ENCODE data around the gene HAND2.

Gene HAND2

DNA sequence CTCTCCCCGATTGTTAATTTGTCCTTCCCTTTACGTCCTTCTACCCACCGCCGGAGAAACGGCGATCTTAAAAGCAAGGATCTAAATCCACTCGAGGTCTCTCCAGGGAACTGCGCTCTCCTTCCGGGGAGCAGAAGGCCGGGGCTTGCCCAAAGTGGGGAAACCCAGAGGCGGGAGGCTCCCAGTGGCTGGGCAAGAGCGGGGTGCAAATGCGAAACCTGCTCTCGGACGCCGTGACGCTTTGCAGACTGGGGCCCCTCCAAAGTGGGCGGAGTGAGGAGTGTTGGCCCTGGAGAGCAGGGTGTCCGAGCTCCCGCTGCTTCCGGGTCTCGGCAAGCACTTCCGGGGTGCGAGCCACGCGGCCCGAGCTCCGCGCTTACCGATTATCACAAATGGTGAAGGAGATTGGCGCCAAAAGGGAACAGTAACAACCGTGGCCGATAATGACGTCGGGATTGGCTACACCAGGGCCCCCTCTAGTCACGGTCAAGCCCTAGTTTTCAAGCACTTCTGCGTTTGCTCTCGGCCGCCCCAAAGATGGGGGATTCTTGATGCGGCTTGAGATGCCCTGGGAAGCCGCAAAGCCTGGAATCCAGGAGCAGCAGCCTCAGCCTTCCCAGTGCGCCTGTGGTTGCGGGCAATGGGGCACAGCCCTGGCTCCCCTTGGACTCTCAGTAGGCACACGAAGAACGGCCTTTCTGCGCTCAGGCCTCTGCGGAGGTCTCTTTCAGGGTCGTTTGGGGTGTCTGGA, 29.0 kb downstream of the HAND2 start:
- no peak for DNase-seq

DNA sequence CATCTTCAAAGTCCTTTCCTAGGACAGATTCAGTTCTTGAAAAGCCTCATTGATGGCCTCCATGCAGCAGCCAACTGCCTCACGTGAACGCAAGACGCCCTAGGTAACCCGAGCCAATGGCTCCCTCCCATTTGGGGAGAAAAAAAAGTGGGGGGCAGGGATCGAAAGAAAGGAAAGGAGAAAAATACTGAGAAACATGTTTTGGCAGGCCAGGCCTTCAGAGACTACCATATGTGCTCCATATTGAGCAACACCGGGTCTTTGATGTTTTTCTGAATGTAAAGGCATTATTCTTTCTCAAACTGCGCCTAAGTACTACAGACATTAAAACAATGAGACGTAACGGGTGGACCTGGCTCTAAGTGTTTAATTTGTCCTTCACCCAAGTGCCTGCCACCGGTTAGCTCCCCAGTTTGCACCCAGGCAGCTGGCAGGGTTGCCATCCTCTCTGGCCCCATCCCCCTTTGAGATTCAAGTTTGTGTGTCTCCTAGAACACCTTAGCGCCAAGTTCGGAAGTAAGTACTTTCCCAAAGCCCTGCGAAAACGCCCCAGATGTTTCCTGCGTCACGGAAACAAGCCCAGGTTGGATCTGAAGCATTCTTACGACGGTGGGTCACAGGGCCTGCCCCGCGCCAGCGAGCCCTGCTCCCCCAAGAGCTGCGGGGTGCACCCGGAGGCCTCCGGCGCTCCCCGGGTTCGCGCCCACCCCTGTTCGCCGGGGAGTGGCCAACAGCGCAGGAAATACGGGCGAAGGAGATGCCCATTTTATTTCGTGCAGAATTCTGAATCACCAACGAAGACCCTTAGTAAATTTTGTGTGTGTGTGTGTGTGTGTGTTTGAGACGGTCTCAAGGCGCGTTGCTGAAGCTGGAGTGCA, 30.1 kb downstream of the HAND2 start:
- DNase-seq: no peak

DNA sequence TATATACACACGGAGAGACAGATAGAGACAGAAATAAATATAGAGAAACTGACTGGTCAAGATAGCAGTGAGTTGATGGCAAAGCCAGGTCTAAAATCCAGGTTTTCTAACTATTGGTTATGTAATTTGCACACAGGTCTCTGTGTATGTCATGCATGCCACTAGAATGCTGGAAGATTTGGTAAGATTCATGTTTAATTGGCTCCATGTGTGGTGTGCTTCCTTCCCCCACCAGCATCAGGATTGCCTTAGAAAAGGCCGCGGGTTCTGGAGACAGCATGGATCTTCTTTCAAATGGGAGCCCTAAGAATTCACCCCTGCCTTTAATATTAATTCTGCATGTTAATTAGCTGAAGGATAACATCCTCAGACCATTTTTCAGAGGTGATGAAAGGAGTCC, 31.3 kb downstream of the HAND2 start:
- peak; percentile 67 for DNase-seq

DNA sequence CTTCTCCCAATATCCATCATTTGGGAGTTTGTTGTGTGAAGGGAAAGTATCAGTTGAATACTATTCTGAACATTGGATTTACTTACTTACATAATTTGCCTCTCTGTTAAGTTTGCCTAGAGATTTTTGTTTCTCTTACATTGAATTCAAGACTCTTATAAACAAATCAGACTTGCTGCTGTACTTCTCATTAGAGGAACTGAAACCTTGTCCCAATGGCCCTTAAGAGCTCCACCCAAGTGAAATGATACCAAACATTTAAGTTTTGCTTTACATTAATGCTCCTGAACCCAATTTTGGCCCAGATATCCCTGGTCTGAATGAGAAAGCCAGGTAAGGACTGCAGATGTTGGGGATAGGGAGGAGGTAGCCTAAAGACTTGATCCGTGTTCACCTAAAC, 32.0 kb downstream of the HAND2 start:
- DNase-seq: no peak

DNA sequence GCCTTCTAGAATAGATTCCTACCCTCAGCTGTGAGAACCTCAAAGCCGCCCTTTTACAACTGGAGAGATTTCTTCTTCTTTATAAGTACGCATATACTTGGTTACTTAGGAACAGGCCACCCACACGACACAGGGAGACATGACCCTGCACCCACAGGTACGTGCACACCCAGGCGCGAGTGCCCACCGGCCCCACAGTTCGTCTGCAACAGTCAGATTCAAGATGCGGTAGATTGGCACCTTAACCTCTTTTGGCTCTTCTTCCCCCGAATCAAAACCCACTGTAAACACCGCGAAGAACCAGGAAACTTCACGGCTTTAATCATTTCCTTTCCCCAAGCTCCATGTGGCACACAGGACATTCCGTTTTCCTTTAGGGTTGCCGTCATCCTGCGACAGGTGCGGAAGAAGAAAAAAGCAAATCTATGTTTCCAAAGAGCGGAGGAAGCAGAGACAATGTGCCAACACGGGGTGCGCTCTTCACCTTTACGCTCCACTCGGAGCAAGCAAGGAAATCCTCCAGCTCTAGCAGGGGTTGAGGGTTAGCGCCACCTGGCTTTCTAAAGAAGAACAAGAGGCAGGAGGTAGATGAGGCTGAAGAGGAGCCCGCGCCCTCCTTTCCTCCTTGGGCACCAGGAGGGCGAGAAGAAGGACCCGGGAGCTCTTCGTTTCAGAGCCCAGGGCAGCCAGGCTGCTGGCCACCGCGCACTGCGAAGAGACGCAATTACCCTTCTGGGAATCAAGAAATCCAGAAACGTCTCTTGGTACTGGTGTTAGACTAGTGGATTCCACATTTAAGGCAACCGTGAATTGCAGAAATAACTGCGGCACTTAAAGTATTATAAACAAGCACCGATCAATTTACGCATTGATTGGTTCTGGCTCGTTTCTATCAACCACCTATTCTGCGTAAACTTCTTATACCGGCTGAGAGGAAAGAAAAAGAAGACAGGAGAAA, 35.7 kb downstream of the HAND2 start:
- DNase-seq: peak; percentile 68

DNA sequence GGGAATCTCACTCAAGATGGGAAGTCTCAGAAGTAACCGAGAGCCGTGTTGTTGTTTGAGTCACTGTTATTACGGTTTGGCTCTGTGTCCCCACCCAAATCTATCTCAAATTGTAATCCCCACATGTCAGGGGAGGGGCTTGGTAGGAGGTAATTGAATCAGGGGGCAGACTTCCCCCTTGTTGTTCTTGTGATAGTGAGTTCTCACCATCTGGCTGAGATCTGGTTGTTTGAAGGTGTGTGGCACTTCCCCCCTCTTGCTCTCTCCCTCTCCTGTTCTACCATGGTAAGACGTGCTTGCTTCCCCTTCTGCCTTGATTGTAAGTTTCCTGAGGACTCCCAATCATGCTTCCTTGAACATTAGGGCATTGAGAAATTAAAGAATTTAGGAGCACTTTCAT, 37.0 kb downstream of the HAND2 start:
- DNase-seq: no peak

DNA sequence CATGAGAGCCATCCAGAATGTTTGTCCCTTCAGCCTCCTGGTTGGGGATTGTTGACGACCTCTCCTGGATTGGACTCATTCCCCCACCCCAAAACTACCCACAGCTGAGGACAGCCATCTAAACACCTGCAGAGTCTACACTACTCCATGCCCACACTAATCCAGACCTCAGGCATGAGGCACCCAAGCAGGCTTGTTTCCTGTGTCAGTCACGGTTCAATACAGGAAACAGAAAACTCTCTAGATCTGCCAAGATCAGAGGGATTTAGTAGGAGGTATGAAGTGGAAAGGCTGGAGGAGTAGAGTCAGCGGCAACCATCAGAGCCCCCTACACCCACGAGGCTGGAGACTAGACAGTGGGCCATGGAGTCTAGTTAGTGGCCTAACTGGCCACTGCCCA, 37.7 kb downstream of the HAND2 start:
- no peak for DNase-seq

DNA sequence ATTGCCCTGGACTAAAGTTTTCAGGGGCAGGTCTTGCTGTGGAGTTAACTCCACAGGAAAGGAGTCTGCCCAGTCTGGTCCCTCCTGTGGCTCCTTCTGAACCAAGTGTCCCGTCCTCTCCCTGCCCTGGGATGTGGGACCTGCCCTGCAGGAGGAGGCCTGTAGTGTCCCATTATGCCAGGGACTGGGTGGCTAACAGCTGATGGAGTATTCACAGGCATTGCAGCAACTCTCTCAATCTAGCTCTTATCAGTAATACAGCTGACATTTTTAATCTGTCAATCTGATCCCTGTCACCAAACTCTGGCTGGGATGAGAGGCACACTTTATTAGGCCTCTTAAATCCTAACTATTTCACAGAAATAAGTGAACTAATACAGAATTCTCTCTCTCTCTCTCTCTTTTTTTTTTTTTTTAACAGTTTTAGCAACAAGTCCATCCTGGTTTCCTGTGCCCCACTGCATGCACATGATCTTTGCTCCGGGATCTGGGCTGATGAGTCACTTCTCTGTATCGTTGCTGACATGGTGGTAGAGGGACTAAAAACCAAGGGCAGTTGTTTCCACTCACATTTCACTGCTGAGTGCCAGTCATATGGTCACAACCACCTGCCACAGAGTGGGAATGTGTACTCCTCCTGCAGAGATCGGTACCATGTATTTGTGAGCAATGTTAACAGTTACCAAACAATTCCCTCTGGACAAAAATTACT, 39.1 kb downstream of the HAND2 start:
- peak; percentile 60 for DNase-seq

DNA sequence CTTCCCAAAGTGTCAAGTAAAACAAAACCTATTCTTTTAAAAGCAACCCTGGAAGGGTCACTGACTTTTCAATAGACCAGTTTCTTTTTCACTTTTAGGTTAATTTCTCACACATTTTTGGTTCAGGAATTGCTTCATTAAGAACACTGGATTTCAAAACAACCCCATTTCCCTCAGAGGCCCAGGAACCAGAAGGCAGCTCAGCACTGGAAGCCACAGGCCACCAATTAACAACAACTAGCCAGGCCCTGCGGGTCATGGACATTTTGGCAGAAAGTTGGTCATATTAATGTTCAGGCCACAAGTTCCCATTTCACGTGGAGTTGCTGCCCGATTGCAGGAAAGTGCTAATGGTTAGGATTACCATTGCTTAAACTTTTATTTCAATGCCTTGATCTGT, 39.8 kb downstream of the HAND2 start:
- DNase-seq: no peak

DNA sequence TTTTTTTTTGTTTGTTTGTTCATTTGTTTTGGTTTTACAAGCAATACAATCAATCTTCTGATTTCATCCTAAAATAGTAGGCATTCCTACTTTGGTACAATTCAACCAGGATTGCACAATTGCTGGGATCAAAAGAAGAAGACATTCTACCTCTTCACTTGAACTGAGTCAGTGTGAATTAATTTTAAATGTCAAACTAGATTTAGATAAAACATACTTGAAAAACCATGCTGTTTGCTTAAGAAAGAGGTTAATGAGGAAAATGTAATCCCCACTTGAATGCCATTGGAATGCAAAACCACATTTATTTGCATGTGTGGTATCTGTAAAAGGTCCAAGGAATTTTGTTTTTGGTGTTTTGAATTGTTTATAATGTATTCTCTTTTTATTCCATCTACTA, 40.5 kb downstream of the HAND2 start:
- DNase-seq: peak; percentile 90

DNA sequence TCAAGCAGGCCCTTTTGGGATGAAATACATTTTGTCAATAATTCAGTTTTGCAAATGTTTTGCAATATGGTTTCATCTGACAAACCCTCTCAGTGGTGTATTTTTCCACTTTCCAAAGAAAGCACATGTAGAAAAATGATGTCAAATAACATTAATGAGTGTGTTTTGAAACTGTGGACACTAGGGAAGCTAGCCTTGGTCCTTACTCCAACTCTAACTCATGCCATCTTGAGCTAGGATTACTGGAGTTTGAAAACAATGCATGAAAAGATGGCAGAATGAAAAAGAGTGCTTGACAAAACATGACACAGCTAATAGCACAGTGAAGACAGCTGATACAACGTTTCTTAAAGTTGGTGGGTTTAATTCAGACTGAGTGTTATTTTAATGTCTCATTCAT, 41.4 kb downstream of the HAND2 start:
- no peak for DNase-seq

DNA sequence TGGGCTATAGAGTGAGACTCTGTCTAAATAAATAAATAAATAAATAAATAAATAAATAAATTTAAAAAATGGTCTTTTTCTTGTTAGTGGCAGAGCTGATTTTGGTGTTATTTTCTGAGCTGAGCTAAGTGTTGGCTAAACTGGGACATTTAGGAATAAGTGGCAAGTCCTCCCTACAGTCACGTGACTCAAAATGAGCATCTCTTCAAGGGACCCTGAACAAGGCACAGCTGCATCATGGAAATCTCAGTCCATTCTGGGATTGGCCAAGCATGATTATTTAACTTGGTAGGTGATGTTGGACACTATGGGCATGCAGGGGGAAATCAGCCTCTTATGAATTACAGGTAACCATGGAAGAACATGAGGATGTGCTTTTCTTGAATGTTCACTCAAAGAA, 42.0 kb downstream of the HAND2 start:
- no peak for DNase-seq

DNA sequence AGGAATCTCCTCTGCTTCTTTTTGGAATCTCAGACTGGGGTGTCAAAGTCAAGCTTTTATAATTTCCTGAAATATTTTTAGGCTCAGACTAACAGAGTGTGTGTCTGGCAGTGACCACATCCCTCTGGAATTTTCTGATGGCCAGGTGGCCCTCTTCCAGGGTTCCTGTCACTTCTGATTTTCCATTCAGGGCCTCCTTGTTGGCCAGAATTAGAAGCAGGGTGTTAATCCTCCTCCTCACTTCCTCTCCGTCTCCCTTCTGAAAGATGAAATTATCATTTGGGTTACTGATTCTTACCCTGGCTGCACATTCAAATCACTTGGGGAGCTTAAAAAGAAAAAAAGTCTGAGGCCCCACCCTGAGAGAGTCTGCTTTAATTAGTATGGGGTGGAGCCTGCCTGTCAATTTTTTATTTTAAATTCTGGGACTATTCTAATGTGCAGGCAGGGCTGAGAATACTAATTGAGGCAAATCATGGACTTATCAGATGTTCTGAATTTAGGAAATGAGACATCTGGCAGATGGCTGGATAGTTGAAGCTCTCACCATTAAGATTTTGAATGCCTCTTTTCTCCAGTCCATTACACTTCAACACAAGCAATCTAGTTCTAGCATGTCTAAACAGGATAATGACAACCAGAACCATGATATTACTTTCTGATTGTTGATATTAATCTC, 43.2 kb downstream of the HAND2 start:
- DNase-seq: no peak

DNA sequence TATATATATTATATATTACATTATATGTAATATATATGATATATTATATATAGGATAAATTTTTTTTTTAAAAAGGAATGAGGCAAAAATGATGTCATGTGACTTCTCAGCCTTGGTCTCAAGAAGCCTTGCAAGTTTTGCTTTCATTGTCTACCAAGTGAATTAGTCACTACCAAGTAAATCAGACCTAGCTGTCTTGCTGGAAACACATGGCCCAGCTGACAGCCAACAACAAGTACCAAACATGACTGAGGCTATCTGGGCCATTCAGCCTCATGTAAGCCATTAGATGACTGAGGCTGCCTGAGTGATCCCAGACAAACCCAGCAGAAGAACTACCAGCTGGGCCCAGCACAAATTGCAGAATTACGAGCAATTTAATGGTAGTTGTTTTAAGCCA, 44.9 kb downstream of the HAND2 start:
- no peak for DNase-seq

DNA sequence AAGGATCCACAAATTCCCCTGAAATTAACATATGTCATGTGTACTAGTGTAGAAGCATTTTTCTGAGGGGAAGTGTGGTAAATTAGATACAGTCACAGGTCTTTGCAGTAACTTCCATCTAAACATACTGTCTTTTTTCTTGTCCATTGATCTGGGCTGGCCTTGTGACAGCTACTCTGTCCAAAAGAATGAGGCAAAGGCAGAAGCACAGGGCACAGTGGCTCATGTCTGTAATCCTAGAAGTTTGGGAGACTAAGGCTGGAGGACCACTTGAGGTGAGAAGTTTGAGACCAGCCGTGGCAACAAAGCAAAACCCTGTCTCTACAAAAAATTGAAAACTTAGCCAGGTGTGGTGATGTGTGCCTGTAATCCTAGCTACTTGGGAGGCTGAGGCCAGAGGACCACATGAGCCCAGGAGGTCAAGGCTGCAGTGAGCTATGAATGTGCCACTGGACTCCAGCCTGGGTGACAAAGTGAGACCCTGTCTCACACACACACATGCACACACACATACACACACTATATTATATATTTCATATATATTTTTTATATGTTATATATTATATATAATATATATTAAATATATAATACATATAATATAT, 47.6 kb downstream of the HAND2 start:
- no peak for DNase-seq

DNA sequence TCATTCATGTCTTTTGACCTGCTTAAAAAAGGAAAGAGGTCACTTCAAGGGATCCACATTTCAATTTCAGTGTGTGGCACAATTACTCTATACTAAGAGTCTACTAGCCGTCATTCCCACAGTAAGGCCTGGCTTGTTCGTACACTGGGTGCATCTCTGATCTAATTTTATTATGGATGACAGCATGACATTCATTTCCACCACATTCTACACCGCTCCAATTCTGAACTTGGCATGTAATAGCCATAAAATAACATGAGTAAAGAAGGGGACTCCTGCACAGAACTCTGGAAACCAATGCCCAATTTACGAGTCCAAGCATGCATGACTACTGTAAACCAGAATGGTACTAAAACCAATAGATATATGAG, 51.1 kb downstream of the HAND2 start:
- no peak for DNase-seq

DNA sequence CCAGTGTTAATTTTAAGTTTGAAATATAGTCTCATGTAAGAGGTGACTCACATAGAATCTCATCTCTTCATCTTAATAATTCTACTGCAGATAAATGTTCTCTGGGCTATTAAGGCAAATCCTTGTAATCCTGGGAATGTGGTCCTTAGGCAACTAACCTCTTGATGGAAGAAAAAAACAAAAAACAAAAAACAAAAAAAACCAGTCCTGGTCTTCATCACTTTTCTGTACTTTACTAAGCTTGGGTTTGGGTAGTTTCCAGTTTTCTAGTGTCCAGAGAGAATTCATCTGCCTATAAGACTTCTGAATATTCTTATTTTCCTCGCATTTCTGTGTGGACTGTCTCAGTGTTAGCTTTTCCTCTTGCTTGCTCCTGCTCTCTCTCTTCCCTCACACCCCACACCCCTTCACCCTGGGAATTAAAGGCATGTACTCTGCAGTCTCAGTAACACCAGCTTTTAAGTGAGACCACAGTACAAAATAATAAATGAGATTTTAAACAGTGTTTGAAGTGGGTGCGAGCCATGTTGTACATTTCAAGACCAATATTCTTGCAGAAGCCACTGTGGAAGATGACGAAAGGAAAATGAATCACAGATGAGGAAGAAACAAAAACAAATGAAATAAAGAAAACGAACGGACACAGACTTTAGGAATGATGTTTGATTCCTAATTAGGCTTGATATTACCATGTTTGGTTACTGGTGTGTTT, 51.7 kb downstream of the HAND2 start:
- peak; percentile 62 for DNase-seq

DNA sequence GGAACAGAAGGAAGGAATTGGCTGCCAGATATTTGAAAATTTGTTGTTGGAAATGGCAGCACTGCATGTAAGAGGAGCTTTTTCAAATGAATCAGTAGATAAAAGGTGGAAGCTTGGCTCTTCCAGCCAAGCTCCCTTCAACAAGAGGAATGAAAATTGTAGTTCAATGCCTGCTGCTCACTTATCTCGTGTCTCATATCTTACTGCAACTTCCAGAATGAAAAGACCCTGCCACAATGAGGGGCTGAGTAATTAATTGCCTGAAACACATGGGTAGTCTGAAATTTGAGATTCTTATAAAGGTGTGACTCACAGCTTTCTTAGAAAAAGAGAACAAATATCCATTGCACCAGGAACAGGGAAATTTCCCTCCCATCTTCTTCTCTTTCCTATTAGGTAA, 53.0 kb downstream of the HAND2 start:
- DNase-seq: no peak
